IMR-90 (cell line): ENCODE results near the gene MLIP. TPM values are rescaled to one million over a fixed set of nuclear protein-coding genes. Genes with fewer than 3 reads are reported as not detected.

Source experiments
- ATAC-seq: fragments of 200-7000 bp; cut with Tn5 transposase; 2 replicates; pipeline ENCODE4 v1.9.1; 2020; ENCODE audit warnings: low read depth, mild to moderate bottlenecking, moderate library complexity
- BruUV-seq: library from RNA; stranded (reverse); fragments of 400-500 nt; replicated peaks from 2 replicates; lab custom pipeline; 2021; lab: Mats Ljungman, UMichigan
- CTCF ChIA-PET: fragments of 300-600 bp; formaldehyde crosslinking; extraction: SDS; loops from one replicate; lab custom pipeline; 2021; ENCODE audit warnings: antibody characterized with exemption; lab: Yijun Ruan, JAX
- POLR2A ChIA-PET: fragments of 300-600 bp; sonication (Branson Sonifier 250); formaldehyde crosslinking; loops from one replicate; lab custom pipeline; 2022; ENCODE audit warnings: antibody characterized with exemption; ENCODE audit not compliant: unreplicated experiment; lab: Charles Lee
- DNase-seq: peaks from one replicate; pipeline ENCODE4 v3.0.0; 2013
- H2AFZ ChIP-seq: replicated peaks from 2 replicates; pipeline ENCODE3; 2013; ENCODE audit warnings: low read length, mild to moderate bottlenecking; ENCODE audit not compliant: poor library complexity
- H2AK5ac ChIP-seq: 2 replicates; pipeline ENCODE4 v1.6.1; 2013; ENCODE audit warnings: low read depth, low read length, inconsistent platforms
- H2AK9ac ChIP-seq: replicated peaks from 2 replicates; pipeline ENCODE3; 2013; ENCODE audit warnings: mild to moderate bottlenecking, low read depth, low read length, moderate library complexity; ENCODE audit not compliant: poor library complexity
- H2BK120ac ChIP-seq: 2 replicates; pipeline ENCODE4 v1.6.1; 2013; ENCODE audit warnings: low read depth, low read length, inconsistent platforms
- H2BK15ac ChIP-seq: 3 replicates; pipeline ENCODE4 v1.6.1; 2013; ENCODE audit warnings: low read depth, low read length, inconsistent platforms
- H2BK20ac ChIP-seq: 2 replicates; pipeline ENCODE4 v1.6.1; 2013; ENCODE audit warnings: low read depth, mild to moderate bottlenecking, inconsistent platforms, low read length, moderate library complexity
- H2BK5ac ChIP-seq: 2 replicates; pipeline ENCODE4 v1.6.1; 2013; ENCODE audit warnings: mild to moderate bottlenecking, low read depth, low read length, inconsistent platforms; ENCODE audit not compliant: poor library complexity, severe bottlenecking
- H3K14ac ChIP-seq: replicated peaks from 2 replicates; pipeline ENCODE4 v1.6.1; 2013; ENCODE audit warnings: low read depth, low read length, inconsistent platforms
- H3K18ac ChIP-seq: 2 replicates; pipeline ENCODE4 v1.6.1; 2013; ENCODE audit warnings: low read depth, low read length, control low read depth
- H3K23ac ChIP-seq: 2 replicates; pipeline ENCODE4 v1.6.1; 2013; ENCODE audit warnings: low read depth, low read length, inconsistent platforms
- H3K27ac ChIP-seq: 2 replicates; pipeline ENCODE4 v1.5.1; 2013; ENCODE audit warnings: mild to moderate bottlenecking, control low read depth, low read length; ENCODE audit not compliant: insufficient read depth
- H3K27me3 ChIP-seq: 2 replicates; pipeline ENCODE4 v1.6.1; 2013; ENCODE audit warnings: low read length; ENCODE audit not compliant: control insufficient read depth, insufficient read depth
- H3K36me3 ChIP-seq: 2 replicates; pipeline ENCODE4 v1.6.1; 2013; ENCODE audit warnings: low read length, mixed read lengths; ENCODE audit not compliant: control insufficient read depth, insufficient read depth
- H3K4ac ChIP-seq: 2 replicates; pipeline ENCODE4 v1.6.1; 2013; ENCODE audit warnings: low read depth, low read length, inconsistent platforms
- H3K4me1 ChIP-seq: 2 replicates; pipeline ENCODE4 v1.6.1; 2013; ENCODE audit warnings: low read length, mixed read lengths; ENCODE audit not compliant: control insufficient read depth, insufficient read depth
- H3K4me2 ChIP-seq: 2 replicates; pipeline ENCODE4 v1.6.1; 2013; ENCODE audit warnings: low read depth, mild to moderate bottlenecking, control low read depth, low read length, moderate library complexity
- H3K4me3 ChIP-seq: 2 replicates; pipeline ENCODE4 v1.5.1; 2013; ENCODE audit warnings: low read depth, mild to moderate bottlenecking, control low read depth, low read length, moderate library complexity; ENCODE audit not compliant: insufficient read depth
- H3K56ac ChIP-seq: 2 replicates; pipeline ENCODE4 v1.6.1; 2013; ENCODE audit warnings: low read length, inconsistent platforms; ENCODE audit not compliant: insufficient read depth; ENCODE audit errors: extremely low read depth
- H3K79me1 ChIP-seq, 2 experiments: 2 replicates each; pipeline ENCODE4 v1.6.1; 2013; ENCODE audit warnings: low read length in 2 of 2, inconsistent platforms in 1 of 2, low read depth in 1 of 2
- H3K9ac ChIP-seq: 2 replicates; pipeline ENCODE4 v1.6.1; 2013; ENCODE audit warnings: low read depth, low read length, control low read depth
- H3K9me1 ChIP-seq: 2 replicates; pipeline ENCODE4 v1.6.1; 2013; ENCODE audit warnings: low read length, inconsistent platforms; ENCODE audit not compliant: insufficient read depth
- H3K9me3 ChIP-seq: 2 replicates; pipeline ENCODE4 v1.6.1; 2013; ENCODE audit warnings: low read length; ENCODE audit not compliant: control insufficient read depth, insufficient read depth
- H4K20me1 ChIP-seq: 2 replicates; pipeline ENCODE4 v1.6.1; 2013; ENCODE audit warnings: low read length, inconsistent platforms; ENCODE audit not compliant: insufficient read depth
- H4K5ac ChIP-seq: 2 replicates; pipeline ENCODE4 v1.6.1; 2013; ENCODE audit warnings: mild to moderate bottlenecking, low read depth, low read length, control low read depth
- H4K8ac ChIP-seq, 2 experiments: 2 replicates each; pipeline ENCODE4 v1.6.1; 2013; ENCODE audit warnings: low read depth in 2 of 2, low read length in 2 of 2, control low read depth in 1 of 2, inconsistent platforms in 1 of 2
- H4K91ac ChIP-seq: 2 replicates; pipeline ENCODE4 v1.6.1; 2013; ENCODE audit warnings: low read depth, low read length, inconsistent platforms; ENCODE audit not compliant: insufficient read depth
- BHLHE40 ChIP-seq: fragments of 150-350 bp; IDR thresholded peaks from 2 replicates; pipeline ENCODE4 v1.6.1; 2016; ENCODE audit warnings: mild to moderate bottlenecking, low read depth, low read length
- NFE2L2 ChIP-seq: fragments of 150-350 bp; IDR thresholded peaks from 2 replicates; pipeline ENCODE4 v1.6.1; 2016; ENCODE audit warnings: low read depth, mild to moderate bottlenecking, low read length
- RCOR1 ChIP-seq: IDR thresholded peaks from 2 replicates; pipeline ENCODE4 v1.6.1; 2012; ENCODE audit warnings: mild to moderate bottlenecking, low read length, improper control_type of control experiment; ENCODE audit not compliant: insufficient replicate concordance
- WGBS, 2 experiments: methylation state at CpG; one replicate each; pipeline versions ENCODE4 v1.1.5 to v1.1.7; 2013; ENCODE audit warnings: missing lambda C conversion rate in 2 of 2; ENCODE audit not compliant: insufficient read length in 1 of 2; ENCODE audit errors: extremely low coverage in 2 of 2; 5-methylcytosine and 5-hydroxymethylcytosine counted together
- dilution Hi-C: fragments of 300-500 bp; cut with HindIII; formaldehyde crosslinking; loops from one replicate; pipeline ENCODE4 v1.14.3; 2018; ENCODE audit warnings: low sequenced_read_pairs; ENCODE audit not compliant: unreplicated experiment
- in situ Hi-C: fragments of 300-500 bp; cut with MboI; formaldehyde crosslinking; loops from 3 replicates; pipeline ENCODE4 v1.14.3; 2019; ENCODE audit warnings: low sequenced_read_pairs, inconsistent platforms, mixed read lengths
- intact Hi-C: fragments of 100-400 bp; cut with micrococcal nuclease; formaldehyde crosslinking; loops from 2 replicates; pipeline ENCODE4 v1.10.0; 2022
- polyA plus RNA-seq, 3 experiments: library from polyadenylated mRNA; depleted of rRNA; stranded (reverse); fragments of >200 nt; gene quantifications; 2 replicates each; pipeline ENCODE4 v1.2.3, GENCODE V29; 2012; ENCODE audit warnings: low replicate concordance in 1 of 3
- total RNA-seq: library from RNA; depleted of rRNA; stranded (reverse); fragments of >200 nt; gene quantifications from 2 replicates; pipeline ENCODE4 v1.2.3, GENCODE V29; 2012

Gene MLIP
- total and polyA plus RNA-seq, 2 of the 4 experiments (the other 2 are of a cell fraction) = not detected

DNA sequence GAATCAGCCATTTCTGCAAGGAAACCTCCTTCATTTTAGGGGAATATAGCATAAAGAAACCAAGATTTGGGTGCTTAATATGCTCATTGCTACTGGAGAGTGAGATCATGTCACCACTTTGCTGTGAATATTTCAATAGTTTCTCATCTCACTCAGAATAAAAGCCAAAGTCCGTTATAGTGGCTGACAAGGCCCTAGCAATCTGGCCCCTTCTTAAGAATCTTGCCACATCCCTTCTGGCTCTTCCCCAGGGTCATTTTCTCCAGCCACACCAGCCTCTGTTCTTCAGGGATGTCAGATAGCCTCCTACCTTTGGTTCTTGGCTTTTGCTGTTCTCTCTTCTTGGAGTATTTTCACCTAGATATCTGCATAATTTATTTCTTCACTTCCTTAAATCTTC lies 24.8 kb upstream of the MLIP start:
- BruUV-seq = no TSS peak
- Histone ChIP-seq H3K18ac (peak overlapping the region; percentile 57), H4K91ac (no peak overlapping the region), H3K27ac (peak overlapping the region; percentile 59; the same call in 1 of the 2 replicates), H3K36me3 (no peaks in the 10 kb centered on the region), H3K79me1 (no peaks in the 10 kb centered on the region), H4K5ac (no peak overlapping the region), H2AK5ac (0 out of 2 replicates have a peak overlapping the region, but pooled peaks have one; percentile 35), H3K4me3 (no peak overlapping the region), H3K27me3 (no peaks in the 10 kb centered on the region), H3K9me3 (no peaks in the 10 kb centered on the region), H3K4me1 (peaks cover 9% of the 10 kb centered on the region), H2BK15ac (no peak overlapping the region), H2BK5ac (peak overlapping the region; percentile 57), H3K9me1 (0 out of 2 replicates have a peak, but pooled peaks cover 3% of the 10 kb centered on the region), H3K14ac (0 out of 2 replicates have a peak overlapping the region, but pooled peaks have one; percentile 3), H4K20me1 (no peaks in the 10 kb centered on the region), H2AK9ac (no peak overlapping the region), H3K23ac (no peak overlapping the region), H2BK120ac (no peak overlapping the region), H4K8ac (no peak overlapping the region; a peak in 1 of 4 replicates), H3K4ac (no peak overlapping the region), H3K9ac (no peak overlapping the region), H2BK20ac (peak overlapping the region; percentile 16; the same call in 1 of the 2 replicates), H2AFZ (no peak overlapping the region), H3K4me2 (no peak overlapping the region), H3K56ac (no peak overlapping the region)
- 40% methylated on average over 1 of the region's 1 CpG; no CpG with 5 or more reads in 1 of the 2 experiments for WGBS, 2 experiments
- CTCF ChIA-PET = no interaction called here
- TF ChIP-seq RCOR1 (no peak), NFE2L2 (no peak), BHLHE40 (no peak)
- in situ Hi-C loops = no loop called here
- dilution Hi-C loops = no loop called here
- no peak for ATAC-seq
- POLR2A ChIA-PET = no interaction called here
- DNase-seq = no peak
- intact Hi-C loops = no loop called here
